SK-N-SH treated with all-trans-retinoic acid at 6 μM for 48 hours (cell line): ENCODE data around the gene TAS2R13.

Experiments used
- ATAC-seq: fragments of 200-7000 bp; cut with Tn5 transposase; 3 replicates; pipeline ENCODE4 v1.9.1; 2020; ENCODE audit warnings: mild to moderate bottlenecking, moderate library complexity
- ARNTL ChIP-seq: fragments of 450-650 bp; formaldehyde crosslinking; IDR thresholded peaks from 2 replicates; pipeline ENCODE4 v1.5.0; 2020; ENCODE audit warnings: low read depth, mild to moderate bottlenecking, moderate library complexity, borderline replicate concordance
- BACH2 ChIP-seq: fragments of 250-450 bp; sonication (Bioruptor Pico); IDR thresholded peaks from 2 replicates; pipeline ENCODE4 v1.9.0; 2021; ENCODE audit warnings: mild to moderate bottlenecking, borderline replicate concordance
- CREB5 ChIP-seq: fragments of 250-450 bp; sonication (Bioruptor Pico); IDR thresholded peaks from 2 replicates; pipeline ENCODE4 v1.5.1; 2020; ENCODE audit warnings: low read depth, mild to moderate bottlenecking, moderate library complexity
- CSDC2 ChIP-seq: fragments of 250-450 bp; sonication (Bioruptor Pico); IDR thresholded peaks from 2 replicates; pipeline ENCODE4 v1.5.0; 2020; ENCODE audit warnings: mild to moderate bottlenecking, moderate library complexity
- CSRNP3 ChIP-seq: fragments of 250-450 bp; sonication (Bioruptor Pico); IDR thresholded peaks from 2 replicates; pipeline ENCODE4 v1.5.1; 2021; ENCODE audit warnings: mild to moderate bottlenecking, moderate library complexity
- ESRRG ChIP-seq: fragments of 250-450 bp; sonication (Bioruptor Pico); IDR thresholded peaks from 2 replicates; pipeline ENCODE4 v1.6.1; 2021; ENCODE audit warnings: mild to moderate bottlenecking
- ISL1 ChIP-seq: fragments of 250-450 bp; sonication (Bioruptor Pico); IDR thresholded peaks from 2 replicates; pipeline ENCODE4 v2.1.2; 2022; ENCODE audit warnings: mild to moderate bottlenecking, moderate library complexity
- OSR1 ChIP-seq: fragments of 250-450 bp; sonication (Bioruptor Pico); IDR thresholded peaks from 2 replicates; pipeline ENCODE4 v1.8.0; 2022; ENCODE audit warnings: moderate library complexity, mild to moderate bottlenecking, inconsistent platforms
- PATZ1 ChIP-seq: fragments of 250-450 bp; sonication (Bioruptor Pico); IDR thresholded peaks from 2 replicates; pipeline ENCODE4 v1.8.0; 2020; ENCODE audit warnings: mild to moderate bottlenecking, moderate library complexity, borderline replicate concordance
- POU6F1 ChIP-seq: fragments of 250-450 bp; sonication (Bioruptor Pico); IDR thresholded peaks from 2 replicates; pipeline ENCODE4 v1.8.0; 2021; ENCODE audit warnings: low read depth, mild to moderate bottlenecking, moderate library complexity, borderline replicate concordance
- RARB ChIP-seq: fragments of 250-450 bp; sonication (Bioruptor Pico); IDR thresholded peaks from 2 replicates; pipeline ENCODE4 v1.8.0; 2021; ENCODE audit warnings: mild to moderate bottlenecking, moderate library complexity
- SNAI2 ChIP-seq: fragments of 250-450 bp; sonication (Bioruptor Pico); IDR thresholded peaks from 2 replicates; pipeline ENCODE4 v1.5.0; 2020; ENCODE audit warnings: mild to moderate bottlenecking, moderate library complexity
- TCF4 ChIP-seq: fragments of 250-450 bp; sonication (Bioruptor Pico); IDR thresholded peaks from 2 replicates; pipeline ENCODE4 v1.8.0; 2021; ENCODE audit warnings: mild to moderate bottlenecking, moderate library complexity, borderline replicate concordance
- TOX ChIP-seq: fragments of 250-450 bp; sonication (Bioruptor Pico); IDR thresholded peaks from 2 replicates; pipeline ENCODE4 v1.8.0; 2021; ENCODE audit warnings: mild to moderate bottlenecking, moderate library complexity, borderline replicate concordance
- TSHZ2 ChIP-seq: fragments of 250-450 bp; sonication (Bioruptor Pico); IDR thresholded peaks from 2 replicates; pipeline ENCODE4 v1.5.0; 2020; ENCODE audit warnings: mild to moderate bottlenecking, moderate library complexity
- ZFP3 ChIP-seq: fragments of 250-450 bp; sonication (Bioruptor Pico); IDR thresholded peaks from 2 replicates; pipeline ENCODE4 v1.5.0; 2020; ENCODE audit warnings: mild to moderate bottlenecking, moderate library complexity
- ZFP30 ChIP-seq: fragments of 450-650 bp; formaldehyde crosslinking; IDR thresholded peaks from 2 replicates; pipeline ENCODE4 v1.5.0; 2022; ENCODE audit warnings: mild to moderate bottlenecking, moderate library complexity
- ZNF8 ChIP-seq: fragments of 450-650 bp; formaldehyde crosslinking; IDR thresholded peaks from 2 replicates; pipeline ENCODE4 v1.5.0; 2020; ENCODE audit warnings: mild to moderate bottlenecking, moderate library complexity

The TAS2R13 gene

GRCh38 chr12:10910380-10910779, 1.0 kb upstream of the TAS2R13 start (continued):
- TF ChIP-seq POU6F1 (CRISPR knock-in tag) (no peak), ESRRG (no peak)

GRCh38 chr12:10904686-10905085, 4.7 kb downstream of the TAS2R13 start:
- TF ChIP-seq TCF4 (CRISPR knock-in tag) (no peak), TSHZ2 (CRISPR knock-in tag) (no peak), BACH2 (CRISPR knock-in tag) (no peak), CSDC2 (CRISPR knock-in tag) (no peak), CREB5 (no peak), CSRNP3 (CRISPR knock-in tag) (no peak), ARNTL (no peak), ZNF8 (CRISPR knock-in tag) (no peak), ZFP30 (CRISPR knock-in tag) (no peak), POU6F1 (CRISPR knock-in tag) (no peak), ISL1 (CRISPR knock-in tag) (no peak), PATZ1 (CRISPR knock-in tag) (no peak), TOX (CRISPR knock-in tag) (no peak), ESRRG (no peak)
- no peak for ATAC-seq

GRCh38 chr12:10901427-10901826, 7.9 kb downstream of the TAS2R13 start:
- ATAC-seq, result no peak
- TF ChIP-seq TCF4 (CRISPR knock-in tag) (no peak), TOX (CRISPR knock-in tag) (no peak), CSRNP3 (CRISPR knock-in tag) (no peak), TSHZ2 (CRISPR knock-in tag) (no peak), ZFP30 (CRISPR knock-in tag) (no peak), BACH2 (CRISPR knock-in tag) (no peak), CSDC2 (CRISPR knock-in tag) (no peak), PATZ1 (CRISPR knock-in tag) (no peak), SNAI2 (CRISPR knock-in tag) (no peak), OSR1 (no peak), RARB (CRISPR knock-in tag) (no peak), ESRRG (no peak), ZNF8 (CRISPR knock-in tag) (no peak), ZFP3 (no peak)
